HG03139 (cell line): ENCODE measurements around the gene PDP2.

Source experiments
- ATAC-seq: cut with Tn5 transposase; IDR thresholded peaks from one replicate; pipeline ENCODE4 v1.9.1; 2021; ENCODE audit not compliant: unreplicated experiment

Gene PDP2

GRCh38 chr16:66918355-66918754, 38.0 kb downstream of the PDP2 start:
- no peak for ATAC-seq

GRCh38 chr16:66918803-66919568, 38.7 kb downstream of the PDP2 start, which contains the start of gene CDH16:
Gene CDH16 (minus strand): TSS chr16:66918885. CDS start chr16:66918065, 820 bp downstream.
- no peak for ATAC-seq

- no peak for ATAC-seq
These were observed 39.4 kb downstream of the PDP2 start for GRCh38 chr16:66919569-66920298.

DNA sequence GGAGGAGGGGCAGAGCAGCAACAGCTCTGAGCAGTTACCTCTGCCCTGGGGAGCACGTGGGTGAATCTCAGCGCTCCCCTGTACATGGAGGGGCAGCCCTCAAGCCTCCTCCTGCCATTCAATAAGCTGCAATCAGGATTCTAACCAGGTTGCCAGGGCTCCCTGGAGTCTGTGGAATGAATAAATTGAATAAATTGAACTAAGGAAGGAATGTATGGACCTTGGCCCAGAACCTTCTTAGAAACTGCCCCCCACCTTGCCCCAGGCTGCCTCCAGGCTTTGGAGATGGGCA, 39.9 kb downstream of the PDP2 start:
- no peak for ATAC-seq

DNA sequence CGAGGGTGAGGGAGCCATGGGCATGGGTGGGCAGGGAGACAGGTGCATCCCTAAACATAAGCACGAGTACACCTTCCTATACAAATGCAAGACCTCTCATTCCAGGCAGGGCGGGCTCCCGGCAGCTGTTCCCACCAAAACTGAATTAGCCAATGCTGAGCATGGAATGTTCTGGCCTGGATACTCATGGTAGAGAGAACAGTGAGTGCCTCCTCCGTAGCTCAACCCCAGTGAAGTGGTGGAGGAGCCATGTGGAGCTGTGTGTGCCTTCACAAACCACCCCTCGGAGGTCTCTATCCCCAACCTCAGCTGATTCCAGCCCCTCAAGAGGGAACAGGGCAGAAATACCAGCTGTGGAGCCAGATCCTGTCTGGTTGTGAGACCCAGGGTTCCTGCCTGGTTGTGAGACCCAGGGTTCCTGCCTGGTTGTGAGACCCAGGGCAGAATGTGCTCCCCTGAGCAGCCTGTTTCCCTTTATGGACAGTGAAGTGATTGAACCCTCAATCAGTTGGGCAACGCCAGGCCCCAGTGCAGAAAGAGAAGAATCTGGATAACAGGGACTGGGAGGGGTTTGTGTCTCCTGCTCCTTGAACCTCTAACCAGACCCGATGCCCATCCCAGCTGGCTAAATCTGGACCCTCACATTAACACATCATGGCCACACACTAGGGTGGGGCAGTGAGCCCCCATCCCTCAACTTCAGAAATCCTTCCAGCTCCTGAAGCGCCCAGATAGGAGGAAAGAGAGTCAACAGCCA, 40.8 kb downstream of the PDP2 start:
- no peak for ATAC-seq

- ATAC-seq = no peak
These were observed 41.6 kb downstream of the PDP2 start for GRCh38 chr16:66921729-66922450.

DNA sequence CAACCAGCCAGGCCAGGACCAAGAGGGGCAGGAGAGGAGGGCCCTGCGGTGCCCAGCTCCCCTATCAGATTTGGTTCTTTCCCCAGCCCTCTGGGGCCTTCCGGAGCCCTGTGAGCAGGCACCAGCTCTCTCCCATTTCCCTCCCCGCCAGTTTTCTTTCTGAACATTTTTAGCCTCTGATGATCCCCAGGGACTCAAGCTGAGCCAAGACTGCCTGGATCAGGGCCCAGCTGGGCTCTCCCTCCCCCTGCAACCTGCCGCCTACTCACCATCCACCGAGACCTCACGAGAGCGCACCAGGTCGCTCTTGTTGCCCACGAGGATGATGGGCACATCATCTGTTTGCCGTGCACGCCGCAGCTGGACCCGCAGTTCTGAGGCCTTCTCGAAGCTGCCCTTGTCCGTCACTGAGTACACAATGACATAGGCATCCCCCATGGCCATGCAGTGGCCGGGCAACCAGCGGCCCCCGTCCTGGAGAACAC, 43.0 kb downstream of the PDP2 start:
- ATAC-seq = no peak

DNA sequence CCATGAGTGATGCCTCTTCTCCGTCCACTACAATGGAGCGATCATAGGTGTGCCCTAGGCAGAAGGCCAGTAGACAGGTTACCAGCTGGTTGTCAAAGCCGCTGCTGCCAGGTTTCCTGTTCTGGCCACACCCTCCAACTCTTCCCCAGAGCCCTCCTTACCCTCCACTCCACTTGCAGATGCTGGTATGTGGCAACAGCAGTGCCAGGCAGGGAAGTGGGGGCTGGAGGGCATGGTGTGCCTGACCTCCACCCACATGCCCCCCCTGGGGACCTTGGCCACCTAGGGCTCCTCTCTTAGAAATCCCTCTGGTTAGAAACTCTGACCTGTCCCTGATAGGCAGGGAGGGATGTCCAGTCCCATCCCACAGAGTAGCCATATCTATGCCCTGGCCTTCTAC, 43.6 kb downstream of the PDP2 start:
- ATAC-seq = no peak

- ATAC-seq = no peak
These were observed 44.4 kb downstream of the PDP2 start for GRCh38 chr16:66924527-66925321.

GRCh38 chr16:66925322-66925840, 45.1 kb downstream of the PDP2 start, which contains the start of gene RRAD:
Gene RRAD (minus strand): TSS chr16:66925535. CDS start chr16:66925179, 356 bp downstream.
- ATAC-seq = no peak

DNA sequence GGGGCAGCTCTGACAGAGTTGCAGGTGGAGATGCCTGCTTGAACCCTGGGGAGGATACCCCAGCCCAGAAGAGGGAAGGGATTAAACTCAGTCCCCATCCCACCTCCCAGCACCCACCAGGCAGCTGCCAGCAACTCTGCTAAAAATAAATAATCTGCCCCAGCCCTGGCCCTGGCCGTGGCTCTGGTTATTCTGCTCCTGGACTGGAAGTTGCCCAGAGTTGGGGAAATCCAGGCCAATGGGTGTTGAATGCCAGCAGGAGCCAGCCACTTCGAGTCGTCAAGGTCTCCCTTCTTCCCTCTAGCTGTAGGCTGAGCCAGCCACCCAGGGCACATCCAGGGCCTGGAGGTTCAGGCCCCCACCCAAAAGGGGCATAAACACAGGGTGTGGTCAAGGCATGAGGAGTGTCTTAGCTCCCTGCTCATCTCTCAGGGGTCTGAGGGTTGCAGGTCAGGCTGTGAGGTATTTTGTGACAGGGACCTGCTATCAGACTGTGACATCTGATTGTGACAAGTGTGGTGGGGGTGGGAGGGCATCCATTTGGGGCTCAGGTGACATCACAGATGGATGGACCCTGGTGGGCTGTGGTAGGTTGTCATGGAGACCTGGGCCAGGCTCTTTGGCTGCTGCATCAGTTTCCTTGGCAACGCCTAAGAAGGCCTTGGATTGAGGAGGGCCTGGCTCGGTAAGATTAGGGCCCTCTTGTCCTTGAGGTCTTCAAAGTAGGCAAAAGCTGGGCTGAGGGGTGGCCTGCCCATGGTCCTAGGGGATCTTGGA, 46.0 kb downstream of the PDP2 start:
- ATAC-seq = no peak

DNA sequence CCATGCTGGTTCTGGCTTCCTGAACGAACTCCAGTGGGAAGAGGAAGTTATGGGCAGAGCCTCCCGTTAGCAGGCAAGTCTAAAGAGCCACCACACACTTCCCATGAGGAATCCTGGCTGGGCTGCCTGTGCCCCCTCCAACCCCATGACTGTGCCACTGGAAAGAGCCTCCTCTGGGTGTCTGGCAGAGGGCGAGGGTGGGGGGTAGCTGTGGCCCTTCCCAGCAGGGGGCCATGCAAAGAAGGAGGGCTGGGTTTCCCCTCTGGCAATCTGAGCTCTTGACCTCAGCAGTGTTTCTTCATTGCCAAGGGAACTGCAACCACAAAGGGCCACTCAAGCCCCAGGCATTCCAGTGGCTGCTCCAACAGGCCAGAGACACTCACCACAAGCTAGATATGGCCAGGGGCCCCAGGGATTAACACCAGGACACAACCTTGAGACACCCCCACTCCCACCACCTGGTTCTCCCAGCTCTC, 46.7 kb downstream of the PDP2 start:
- no peak for ATAC-seq

DNA sequence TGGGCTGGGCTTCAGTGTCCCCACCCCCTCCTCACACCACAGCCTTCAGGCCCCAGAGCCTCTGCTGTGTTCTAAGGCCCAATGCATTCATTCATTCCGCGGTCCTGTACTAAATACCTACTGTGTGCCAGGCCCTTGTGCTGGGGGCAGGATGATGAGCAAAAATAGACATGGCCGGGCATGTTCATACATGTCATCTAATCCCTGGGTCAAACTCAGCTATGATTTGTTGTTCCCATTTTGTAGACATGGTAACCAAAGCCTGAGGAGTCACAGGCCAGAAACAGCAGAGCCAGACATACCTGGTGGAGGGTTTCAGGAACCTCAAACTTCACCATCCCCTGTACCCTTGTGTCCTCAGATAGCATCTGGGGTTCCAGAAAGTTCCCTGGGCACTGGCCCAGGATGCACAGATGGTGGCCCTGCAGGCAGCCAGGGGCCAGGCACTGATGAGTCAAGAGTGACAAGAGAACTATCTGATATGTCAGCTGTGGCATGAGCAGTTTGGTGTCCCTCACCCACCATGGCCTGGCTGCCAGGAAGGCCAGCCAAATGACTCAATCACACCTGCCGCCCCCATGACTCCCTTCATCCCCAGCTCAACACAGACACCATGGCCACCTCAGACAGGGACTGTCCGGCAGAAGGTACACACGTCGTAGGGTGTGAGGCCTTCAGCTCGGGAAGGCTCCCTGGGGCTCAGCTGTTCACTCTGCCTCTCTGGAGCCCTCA, 47.8 kb downstream of the PDP2 start:
- no peak for ATAC-seq

DNA sequence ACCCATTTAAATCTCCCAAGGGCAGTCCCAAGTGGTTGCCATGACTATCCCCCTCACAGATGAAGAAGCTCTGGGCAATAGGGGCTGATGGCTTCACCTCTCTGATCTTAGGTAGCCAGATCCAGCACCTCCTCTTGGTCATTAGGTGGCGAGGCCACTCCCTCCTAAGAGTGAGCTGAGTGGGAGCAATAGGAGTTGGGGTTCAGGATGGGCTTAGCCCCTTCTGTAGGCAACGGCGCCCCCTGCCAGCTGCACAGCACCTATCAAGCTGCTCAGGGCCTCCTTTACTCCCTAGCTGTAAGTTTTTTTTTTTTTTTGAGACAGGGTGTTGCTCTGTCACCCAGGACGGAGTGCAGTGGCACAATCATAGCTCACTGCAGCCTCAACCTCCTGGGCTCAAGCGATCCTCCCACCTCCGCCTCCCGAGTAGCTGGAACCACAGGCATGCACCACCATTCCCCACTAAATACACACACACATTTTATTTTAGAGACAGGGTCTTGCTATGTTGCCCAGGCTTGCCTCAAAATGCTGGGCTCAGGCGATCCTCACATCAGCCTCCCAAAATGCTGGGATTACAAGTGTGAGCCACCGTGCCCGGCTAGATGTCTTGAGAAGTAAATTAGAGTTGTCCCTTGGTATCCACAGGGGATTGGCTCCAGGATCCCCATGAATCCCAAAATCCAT, 48.5 kb downstream of the PDP2 start:
- ATAC-seq = no peak

DNA sequence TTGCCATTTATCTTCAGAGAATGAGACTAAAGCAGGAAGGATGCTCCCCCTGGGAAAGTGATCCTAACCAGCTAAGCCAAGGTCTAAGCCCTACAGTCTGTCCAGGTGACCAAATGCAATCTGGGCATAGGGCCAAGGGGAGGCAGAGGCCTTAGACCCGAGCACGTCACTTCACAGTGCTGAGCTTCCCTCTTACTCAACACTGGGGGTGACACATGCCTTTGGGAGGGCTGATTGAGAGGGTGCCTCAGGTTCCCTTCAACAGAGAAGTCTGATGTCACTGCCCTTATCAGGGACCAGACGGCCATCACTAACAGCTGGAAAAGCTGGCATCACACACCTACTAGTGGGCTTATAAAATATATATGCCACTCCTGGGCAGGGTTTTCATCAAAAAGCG, 49.9 kb downstream of the PDP2 start:
- no peak for ATAC-seq

DNA sequence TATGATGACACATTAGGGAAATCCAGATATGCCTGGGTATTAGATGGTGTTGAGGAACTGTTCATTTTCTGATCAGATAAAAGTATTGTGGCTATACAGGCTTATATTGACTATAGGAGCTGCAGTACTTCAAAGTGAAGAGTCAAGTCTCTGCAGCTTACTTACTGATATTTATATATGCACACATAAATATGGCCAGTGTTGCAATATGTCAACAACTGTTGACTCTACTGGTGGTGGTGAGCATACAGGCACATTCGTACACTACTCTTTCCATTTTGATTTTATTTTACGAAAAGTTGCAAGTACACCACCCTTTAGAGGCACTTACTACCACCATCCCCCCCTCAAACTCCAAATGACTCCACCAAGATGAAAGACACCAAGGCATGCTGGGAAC, 51.4 kb downstream of the PDP2 start:
- no peak for ATAC-seq

- no peak for ATAC-seq
These were observed 51.8 kb downstream of the PDP2 start for GRCh38 chr16:66932076-66932475.

DNA sequence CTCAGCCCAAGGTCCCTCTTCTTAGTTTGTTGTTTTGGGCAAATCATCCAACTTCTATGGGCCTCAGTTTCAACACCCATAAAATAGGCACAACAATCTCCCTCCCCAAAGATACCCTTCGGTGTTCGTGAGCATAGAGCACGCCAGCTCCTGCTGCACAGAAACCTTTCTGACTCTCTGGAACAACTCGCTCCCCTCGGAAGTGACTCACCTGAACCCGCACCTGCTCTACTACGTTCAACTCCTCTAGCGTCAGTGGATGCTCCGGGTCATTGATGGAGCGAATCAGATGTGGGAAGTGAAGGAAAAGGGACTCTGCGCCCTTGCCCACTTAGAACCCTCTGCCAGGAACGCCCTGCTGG, 53.4 kb downstream of the PDP2 start:
- no peak for ATAC-seq
